Kidney (tissue), 14 donors: ENCODE measurements around the gene ACVR1B. TPM values are rescaled to one million over a fixed set of nuclear protein-coding genes. Genes with fewer than 3 reads are reported as not detected.
A peak's percentile ranks its signal among the peaks of the same experiment; 100 is the strongest.
"Not testable (repeated sequence)": the region's sequence is repeated elsewhere in the genome, so short reads cannot be mapped to it uniquely, and the experiment has no call there.

Experiments used
- DNase-seq, 5 donors: peaks; one replicate each; pipeline ENCODE4 v3.0.0-alpha.2; 2013 to 2020
- FAIRE-seq: peaks from 2 replicates; lab custom pipeline; 2012; peaks lifted over from hg19 to GRCh38; lab: Jason Lieb, UNC
- H3K27ac ChIP-seq, 2 donors: one replicate each; pipeline ENCODE4 v1.7.0; 2013; ENCODE audit warnings: low read depth in 2 of 2, low read length in 2 of 2, inconsistent platforms in 1 of 2
- H3K27me3 ChIP-seq: one replicate; pipeline ENCODE4 v1.7.1; 2013; ENCODE audit warnings: low read length, inconsistent platforms; ENCODE audit not compliant: control insufficient read depth, insufficient read depth
- H3K36me3 ChIP-seq, 3 donors: one replicate each; pipeline versions ENCODE4 v1.7.0 to v1.7.1; 2013; ENCODE audit warnings: low read length in 3 of 3, control low read depth in 1 of 3, inconsistent platforms in 1 of 3; ENCODE audit not compliant: insufficient read depth in 3 of 3, control insufficient read depth in 2 of 3
- H3K4me1 ChIP-seq, 3 donors: one replicate each; pipeline versions ENCODE4 v1.7.0 to v1.7.1; 2013; ENCODE audit warnings: low read length in 3 of 3, inconsistent platforms in 1 of 3, low read depth in 1 of 3; ENCODE audit not compliant: control insufficient read depth in 2 of 3, insufficient read depth in 2 of 3
- H3K4me3 ChIP-seq, 3 donors: one replicate each; pipeline versions ENCODE4 v1.7.0 to v1.8.1; 2013; ENCODE audit warnings: low read length in 3 of 3, control low read depth in 1 of 3, inconsistent platforms in 1 of 3
- H3K9ac ChIP-seq, 3 donors: one replicate each; pipeline versions ENCODE4 v1.7.0 to v1.7.1; 2013; ENCODE audit warnings: low read length in 3 of 3, control low read depth in 1 of 3, inconsistent platforms in 1 of 3
- H3K9me3 ChIP-seq, 3 donors: one replicate each; pipeline versions ENCODE4 v1.7.0 to v1.7.1; 2013; ENCODE audit warnings: low read length in 3 of 3, control low read depth in 1 of 3, inconsistent platforms in 1 of 3; ENCODE audit not compliant: control insufficient read depth in 2 of 3, insufficient read depth in 1 of 3
- intact Hi-C: fragments of 100-400 bp; cut with DNase I; formaldehyde crosslinking; loops from one replicate; pipeline ENCODE4 v1.11.1; 2022
- polyA plus RNA-seq: library from polyadenylated mRNA; stranded (reverse); fragments of 350-450 nt; fragmentation: Illumina TruSeq; extraction: RNeasy Lipid Tissue Mini Kit (QIAGEN cat#74804); gene quantifications from one replicate; pipeline ENCODE4 v1.2.3, GENCODE V29; 2014; ENCODE audit warnings: low read depth, low replicate concordance; ENCODE audit not compliant: insufficient read depth
- total RNA-seq: library from RNA; stranded (reverse); fragmentation: NEBNext Ultra II Directional; extraction: Animal tissue kit (Norgen Biotek cat#: 25700); gene quantifications from one replicate; pipeline ENCODE4 v1.2.1, GENCODE V29; 2021
- TF ChIP-seq, protein P1 (sequence below): IDR thresholded peaks from 3 replicates; pipeline ENCODE4 v1.5.1; 2012; ENCODE audit warnings: mild to moderate bottlenecking, moderate library complexity, borderline replicate concordance; ENCODE audit not compliant: insufficient read depth; ENCODE audit errors: extremely low read depth
- donor health status: control.
- donor health status: control.
- donor health status: control.
- donor health status: control.
- donor health status: control.
- donor health status: DM: yes; HTN: yes; CAD: no.
- donor health status: Normal renal cell carcinoma (clear cell type).

Gene ACVR1B
- total and polyA plus RNA-seq, 2 donors from 2014 or later: 30.6 to 95.5 TPM

DNA sequence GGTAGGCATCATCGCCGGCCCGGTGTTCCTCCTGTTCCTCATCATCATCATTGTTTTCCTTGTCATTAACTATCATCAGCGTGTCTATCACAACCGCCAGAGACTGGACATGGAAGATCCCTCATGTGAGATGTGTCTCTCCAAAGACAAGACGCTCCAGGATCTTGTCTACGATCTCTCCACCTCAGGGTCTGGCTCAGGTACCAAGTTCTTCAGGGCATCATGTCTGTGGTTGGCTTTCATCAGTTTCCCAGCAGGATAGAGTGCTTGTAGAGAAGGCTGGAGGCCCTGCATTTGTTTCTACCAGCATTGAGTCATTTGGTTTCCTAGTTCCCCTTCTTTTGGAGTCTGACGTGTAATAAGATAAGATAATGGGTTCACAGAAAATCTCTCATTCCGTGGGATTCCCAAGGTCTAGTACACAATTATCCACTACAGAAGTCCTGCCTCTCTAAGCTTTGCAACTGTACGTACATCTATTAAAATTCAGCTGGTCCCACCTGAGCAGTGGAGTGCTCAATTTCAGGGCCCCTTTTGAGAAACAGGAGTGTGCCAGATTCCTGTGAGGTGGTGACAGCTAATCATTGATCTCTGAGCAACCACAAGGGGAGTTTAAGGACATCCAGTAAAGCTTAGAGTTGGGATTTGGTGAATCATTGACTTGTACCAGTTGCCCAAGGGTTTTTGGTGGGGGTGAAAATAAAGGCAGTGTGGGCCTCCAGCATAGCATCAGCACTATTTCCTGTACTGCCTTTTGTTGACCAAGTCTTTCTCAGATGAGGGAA, 25.1 kb downstream of the ACVR1B start:
- Histone ChIP-seq H3K4me3 (peak overlapping the region in 1 of 3 donors; percentile 16), H3K36me3 (peaks cover 0 to 14% (median 6%) of the 10 kb centered on the region in 3 donors), H3K27ac (peak overlapping the region; percentile 68 to 82), H3K27me3 (no peaks in the 10 kb centered on the region), H3K9me3 (no peaks in the 10 kb centered on the region), H3K4me1 (peaks cover 13 to 68% (median 53%) of the 10 kb centered on the region in 3 donors), H3K9ac (peak overlapping the region in 1 of 3 donors; percentile 48)
- intact Hi-C loops: no loop called here
- peak; percentile 72 for FAIRE-seq
- DNase-seq: peak in 4 of 5 donors; percentile 65 to 92 (median 83)
- TF ChIP-seq, protein P1, sequence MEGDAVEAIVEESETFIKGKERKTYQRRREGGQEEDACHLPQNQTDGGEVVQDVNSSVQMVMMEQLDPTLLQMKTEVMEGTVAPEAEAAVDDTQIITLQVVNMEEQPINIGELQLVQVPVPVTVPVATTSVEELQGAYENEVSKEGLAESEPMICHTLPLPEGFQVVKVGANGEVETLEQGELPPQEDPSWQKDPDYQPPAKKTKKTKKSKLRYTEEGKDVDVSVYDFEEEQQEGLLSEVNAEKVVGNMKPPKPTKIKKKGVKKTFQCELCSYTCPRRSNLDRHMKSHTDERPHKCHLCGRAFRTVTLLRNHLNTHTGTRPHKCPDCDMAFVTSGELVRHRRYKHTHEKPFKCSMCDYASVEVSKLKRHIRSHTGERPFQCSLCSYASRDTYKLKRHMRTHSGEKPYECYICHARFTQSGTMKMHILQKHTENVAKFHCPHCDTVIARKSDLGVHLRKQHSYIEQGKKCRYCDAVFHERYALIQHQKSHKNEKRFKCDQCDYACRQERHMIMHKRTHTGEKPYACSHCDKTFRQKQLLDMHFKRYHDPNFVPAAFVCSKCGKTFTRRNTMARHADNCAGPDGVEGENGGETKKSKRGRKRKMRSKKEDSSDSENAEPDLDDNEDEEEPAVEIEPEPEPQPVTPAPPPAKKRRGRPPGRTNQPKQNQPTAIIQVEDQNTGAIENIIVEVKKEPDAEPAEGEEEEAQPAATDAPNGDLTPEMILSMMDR: no peak

DNA sequence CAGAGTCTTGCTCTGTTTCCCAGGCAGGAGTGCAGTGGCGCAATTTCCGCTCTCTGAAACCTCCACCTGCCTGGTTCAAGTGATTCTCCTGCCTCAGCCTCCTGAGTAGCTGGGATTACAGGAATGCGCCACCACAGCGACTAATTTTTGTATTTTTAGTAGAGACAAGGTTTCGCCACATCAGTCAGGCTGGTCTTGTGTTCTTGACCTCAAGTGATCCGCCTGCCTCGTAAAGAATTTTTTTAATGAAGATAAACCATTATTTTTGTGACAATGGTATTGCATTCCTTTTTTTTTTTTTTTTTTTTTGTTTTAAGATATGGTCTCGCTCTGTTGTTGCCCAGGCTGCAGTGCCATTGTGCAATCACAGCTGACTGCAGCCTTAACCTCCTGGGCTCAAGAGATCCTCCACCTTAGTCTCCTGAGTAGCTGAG, 25.8 kb downstream of the ACVR1B start:
- H3K27me3 ChIP-seq: no peaks in the 10 kb centered on the region
- DNase-seq (no peak), FAIRE-seq (no peak)
- peak overlapping the region; percentile 70 to 75 for H3K27ac ChIP-seq
- H3K9ac ChIP-seq: no peak overlapping the region
- no peaks in the 10 kb centered on the region for H3K9me3 ChIP-seq
- TF ChIP-seq, protein P1: no peak
- H3K4me1 ChIP-seq: peaks cover 10 to 61% (median 50%) of the 10 kb centered on the region in 3 donors
- H3K36me3 ChIP-seq: peaks cover 1 to 20% (median 8%) of the 10 kb centered on the region in 3 donors
- no peak overlapping the region for H3K4me3 ChIP-seq
- intact Hi-C loops: no loop called here

DNA sequence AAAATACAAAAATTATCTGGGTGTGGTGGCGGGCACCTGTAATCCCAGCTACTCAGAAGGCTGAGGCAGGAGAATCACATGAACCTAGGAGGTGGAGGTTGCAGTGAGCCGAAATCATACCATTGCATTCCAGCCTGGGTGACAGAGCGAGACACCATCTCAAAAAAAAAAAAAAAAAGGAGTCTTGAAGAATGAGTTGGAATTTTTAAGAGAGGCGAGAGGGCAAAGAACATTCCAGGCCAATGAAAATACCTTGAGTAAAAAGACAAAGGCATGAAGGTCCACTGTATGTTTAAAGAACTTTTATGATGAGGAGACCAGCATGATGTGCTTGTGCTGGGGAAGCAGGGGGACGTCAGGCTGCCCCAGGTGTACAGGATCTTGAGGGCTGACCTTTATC, 27.8 kb downstream of the ACVR1B start:
- peak overlapping the region in 2 of 3 donors; percentile 1 to 16 for H3K4me3 ChIP-seq
- H3K9me3 ChIP-seq, H3K27me3 ChIP-seq, intact Hi-C loops, FAIRE-seq, DNase-seq: not testable (repeated sequence)
- H3K4me1 ChIP-seq: peaks cover 8 to 43% (median 32%) of the 10 kb centered on the region in 3 donors
- peak overlapping the region; percentile 10 to 65 for H3K27ac ChIP-seq
- peaks cover 2 to 38% (median 20%) of the 10 kb centered on the region in 3 donors for H3K36me3 ChIP-seq
- peak overlapping the region in 1 of 3 donors; percentile 27 for H3K9ac ChIP-seq
